RPMI7951 (cell line): Measurements from ENCODE around the gene DNAAF5. TPM values are rescaled to one million over a fixed set of nuclear protein-coding genes. Genes with fewer than 3 reads are reported as not detected.
"Not testable (repeated sequence)": the region's sequence is repeated elsewhere in the genome, so short reads cannot be mapped to it uniquely, and the experiment has no call there.

ENCODE experiments used
- DNase-seq: peaks from one replicate; pipeline ENCODE4 v3.0.0-alpha.2; 2012; ENCODE audit warnings: low read depth
- total RNA-seq: library from RNA; depleted of rRNA; stranded (reverse); fragments of >200 nt; shearing (Covaris generic); gene quantifications from 2 replicates; pipeline ENCODE4 v1.2.3, GENCODE V29; 2014

DNAAF5 gene
- total RNA-seq, 1 experiment from 2014 or later, result 41.3 TPM

GRCh38 chr7:781936-782529, 55.5 kb downstream of the DNAAF5 start:
- no peak for DNase-seq

- no peak for DNase-seq
Observed at GRCh38 chr7:782718-783449, 56.4 kb downstream of the DNAAF5 start.

GRCh38 chr7:783556-784490, 57.3 kb downstream of the DNAAF5 start:
- no peak for DNase-seq

GRCh38 chr7:784971-785370, 58.5 kb downstream of the DNAAF5 start:
- no peak for DNase-seq

GRCh38 chr7:785416-785815, 58.9 kb downstream of the DNAAF5 start:
- DNase-seq, result no peak

GRCh38 chr7:786472-787255, 60.2 kb downstream of the DNAAF5 start:
- peak; percentile 53 for DNase-seq

- no peak for DNase-seq
Observed at GRCh38 chr7:787332-788240, 61.1 kb downstream of the DNAAF5 start.

GRCh38 chr7:791519-791918, 65.0 kb downstream of the DNAAF5 start:
- no peak for DNase-seq

- DNase-seq, result no peak
Observed at GRCh38 chr7:794207-794606, 67.7 kb downstream of the DNAAF5 start.

- DNase-seq, result no peak
Observed at GRCh38 chr7:794671-795329, 68.3 kb downstream of the DNAAF5 start.

GRCh38 chr7:796434-797169, 70.1 kb downstream of the DNAAF5 start:
- DNase-seq, result not testable (repeated sequence)

- no peak for DNase-seq
Observed at GRCh38 chr7:798921-799470, 72.5 kb downstream of the DNAAF5 start.

- DNase-seq, result no peak
Observed at GRCh38 chr7:800692-801091, 74.2 kb downstream of the DNAAF5 start.

- DNase-seq, result not testable (repeated sequence)
Observed at GRCh38 chr7:801351-801750, 74.9 kb downstream of the DNAAF5 start.

- peak; percentile 48 for DNase-seq
Observed at GRCh38 chr7:801940-802381, 75.5 kb downstream of the DNAAF5 start.

- DNase-seq, result no peak
Observed at GRCh38 chr7:802500-803242, 76.2 kb downstream of the DNAAF5 start.

GRCh38 chr7:803243-803635, 76.7 kb downstream of the DNAAF5 start:
- no peak for DNase-seq

GRCh38 chr7:803796-804195, 77.3 kb downstream of the DNAAF5 start:
- DNase-seq, result not testable (repeated sequence)
